Lung (tissue), 12 donors: ENCODE measurements around the gene CTPS1. TPM values are rescaled to one million over a fixed set of nuclear protein-coding genes. Genes with fewer than 3 reads are reported as not detected.

Source experiments
- ATAC-seq: fragments of 200-7000 bp; cut with Tn5 transposase; one replicate; pipeline ENCODE4 v1.9.1; 2020; ENCODE audit warnings: moderate number of reproducible peaks; ENCODE audit not compliant: insufficient read depth, low FRiP score
- DNase-seq, 3 donors: peaks; one replicate each; pipeline ENCODE4 v3.0.0-alpha.2; 2013 to 2017
- H3K27ac ChIP-seq, 2 donors: one replicate each; pipeline ENCODE4 v1.5.1; 2013; ENCODE audit warnings: mild to moderate bottlenecking in 2 of 2, moderate library complexity in 2 of 2, control low read depth in 1 of 2, inconsistent platforms in 1 of 2, low read depth in 1 of 2, low read length in 1 of 2
- H3K27me3 ChIP-seq, 3 donors: one replicate each; pipeline ENCODE4 v1.5.1; 2013; ENCODE audit warnings: low read length in 2 of 3; ENCODE audit not compliant: control insufficient read depth in 3 of 3, insufficient read depth in 3 of 3
- H3K36me3 ChIP-seq, 4 donors: one replicate each; pipeline ENCODE4 v1.5.1; 2013; ENCODE audit warnings: low read length in 4 of 4, mild to moderate bottlenecking in 1 of 4, moderate library complexity in 1 of 4; ENCODE audit not compliant: control insufficient read depth in 4 of 4, insufficient read depth in 4 of 4
- H3K4me1 ChIP-seq, 5 donors: one replicate each; pipeline ENCODE4 v1.5.1; 2013; ENCODE audit warnings: low read length in 5 of 5, mild to moderate bottlenecking in 2 of 5, moderate library complexity in 1 of 5; ENCODE audit not compliant: control insufficient read depth in 5 of 5, insufficient read depth in 5 of 5
- H3K4me3 ChIP-seq: one replicate; pipeline ENCODE4 v1.5.1; 2013; ENCODE audit warnings: mild to moderate bottlenecking, control low read depth, moderate library complexity
- H3K9ac ChIP-seq, 2 donors: one replicate each; pipeline ENCODE4 v1.5.1; 2013; ENCODE audit warnings: low read length in 2 of 2, control low read depth in 1 of 2; ENCODE audit not compliant: insufficient read depth in 1 of 2
- H3K9me3 ChIP-seq, 4 donors: one replicate each; pipeline ENCODE4 v1.5.1; 2013; ENCODE audit warnings: low read length in 3 of 4, mild to moderate bottlenecking in 1 of 4, moderate library complexity in 1 of 4; ENCODE audit not compliant: control insufficient read depth in 4 of 4, insufficient read depth in 3 of 4
- WGBS, 2 donors: extraction: QIAGEN DNeasy Blood & Tissue Kit; methylation state at CpG; one replicate each; pipeline ENCODE4 v1.1.7; 2013; 5-methylcytosine and 5-hydroxymethylcytosine counted together
- polyA plus RNA-seq, 2 donors: library from polyadenylated mRNA; stranded (reverse); fragments of 200-250 nt; gene quantifications; one replicate each; pipeline ENCODE4 v1.2.1, GENCODE V29; 2013
- total RNA-seq, 2 donors: library from RNA; depleted of rRNA in 1 of 2; stranded (reverse); fragments of >200 nt in 1 of 2; gene quantifications; one replicate each; pipeline ENCODE4 v1.2.1, GENCODE V29; 2014 to 2021
- TF ChIP-seq, protein P1 (sequence below): IDR thresholded peaks from 2 replicates; pipeline ENCODE4 v1.5.1; 2012; ENCODE audit warnings: mild to moderate bottlenecking; ENCODE audit errors: control extremely low read depth, extremely low read depth
- donor health status: control.
- donor health status: control.
- donor health status: Bipolar disorder and iron deficiency.
- donor health status: healthy.
- donor health status: DM: yes; HTN: yes; CAD: no.

The CTPS1 gene
- total and polyA plus RNA-seq, 4 donors = 10.6 to 26.0 (median 19.5) TPM

- Histone ChIP-seq H3K9me3 (no peaks in the 10 kb centered on the region), H3K36me3 (peaks cover 0 to 42% (median 15%) of the 10 kb centered on the region in 4 donors), H3K27me3 (no peaks in the 10 kb centered on the region), H3K4me1 (peaks cover 0 to 11% (median 6%) of the 10 kb centered on the region in 5 donors), H3K9ac (no peak overlapping the region), H3K27ac (no peak overlapping the region), H3K4me3 (no peak overlapping the region)
- DNase-seq (no peak), ATAC-seq (no peak)
- TF ChIP-seq, protein P1, sequence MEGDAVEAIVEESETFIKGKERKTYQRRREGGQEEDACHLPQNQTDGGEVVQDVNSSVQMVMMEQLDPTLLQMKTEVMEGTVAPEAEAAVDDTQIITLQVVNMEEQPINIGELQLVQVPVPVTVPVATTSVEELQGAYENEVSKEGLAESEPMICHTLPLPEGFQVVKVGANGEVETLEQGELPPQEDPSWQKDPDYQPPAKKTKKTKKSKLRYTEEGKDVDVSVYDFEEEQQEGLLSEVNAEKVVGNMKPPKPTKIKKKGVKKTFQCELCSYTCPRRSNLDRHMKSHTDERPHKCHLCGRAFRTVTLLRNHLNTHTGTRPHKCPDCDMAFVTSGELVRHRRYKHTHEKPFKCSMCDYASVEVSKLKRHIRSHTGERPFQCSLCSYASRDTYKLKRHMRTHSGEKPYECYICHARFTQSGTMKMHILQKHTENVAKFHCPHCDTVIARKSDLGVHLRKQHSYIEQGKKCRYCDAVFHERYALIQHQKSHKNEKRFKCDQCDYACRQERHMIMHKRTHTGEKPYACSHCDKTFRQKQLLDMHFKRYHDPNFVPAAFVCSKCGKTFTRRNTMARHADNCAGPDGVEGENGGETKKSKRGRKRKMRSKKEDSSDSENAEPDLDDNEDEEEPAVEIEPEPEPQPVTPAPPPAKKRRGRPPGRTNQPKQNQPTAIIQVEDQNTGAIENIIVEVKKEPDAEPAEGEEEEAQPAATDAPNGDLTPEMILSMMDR = no peak
- 93 to 94% methylated on average over 19 of the region's 19 CpGs for WGBS, 2 donors
These were observed 27.7 kb downstream of the CTPS1 start for GRCh38 chr1:41006942-41007865.

- ATAC-seq (no peak), DNase-seq (no peak)
- H3K4me3 ChIP-seq = no peak overlapping the region
- peaks cover 2 to 43% (median 15%) of the 10 kb centered on the region in 4 donors for H3K36me3 ChIP-seq
- no peak overlapping the region for H3K9ac ChIP-seq
- no peak overlapping the region for H3K27ac ChIP-seq
- no peaks in the 10 kb centered on the region for H3K9me3 ChIP-seq
- peaks cover 0 to 2% (median 0%) of the 10 kb centered on the region in 5 donors for H3K4me1 ChIP-seq
- WGBS, 2 donors = 93 to 96% methylated on average over 8 of the region's 8 CpGs
- TF ChIP-seq, protein P1 = no peak
- no peaks in the 10 kb centered on the region for H3K27me3 ChIP-seq
These were observed 30.0 kb downstream of the CTPS1 start for GRCh38 chr1:41009466-41009865.

GRCh38 chr1:41010345-41010744 is 30.8 kb downstream of the CTPS1 start:
- Histone ChIP-seq H3K27me3 (no peaks in the 10 kb centered on the region), H3K27ac (no peak overlapping the region), H3K9me3 (no peaks in the 10 kb centered on the region), H3K4me3 (no peak overlapping the region), H3K36me3 (peaks cover 2 to 41% (median 15%) of the 10 kb centered on the region in 4 donors), H3K4me1 (peaks cover 0 to 2% (median 0%) of the 10 kb centered on the region in 5 donors), H3K9ac (no peak overlapping the region)
- TF ChIP-seq, protein P1 = no peak
- ATAC-seq (no peak), DNase-seq (no peak)
- WGBS, 2 donors = 87 to 90% methylated on average over 1 of the region's 1 CpG
